ENCODE results near the gene CAMK2B. TPM values are rescaled to one million over a fixed set of nuclear protein-coding genes. Genes with fewer than 3 reads are reported as not detected.

CAMK2B gene
- polyA plus RNA-seq, 3 donors: 0.13 TPM; not detected in 2

GRCh38 chr7:44235582-44236332 lies 89.6 kb downstream of the CAMK2B start:
- Histone ChIP-seq H3K4me1 (ENCODE audit: control insufficient read depth in 1 of 2, insufficient read depth in 2 of 2, low read length in 2 of 2) (no peaks in the 10 kb centered on the region), H4K20me1 (ENCODE audit: insufficient read depth, low read length) (no peaks in the 10 kb centered on the region), H3K9me3 (replicated peaks in 1 of 2; ENCODE audit: control insufficient read depth in 1 of 2, insufficient read depth in 1 of 2, low read length in 2 of 2) (no peaks in the 10 kb centered on the region), H2AFZ (ENCODE audit: insufficient read depth, low read depth, low read length, poor library complexity, severe bottlenecking) (no peak overlapping the region), H3K4me2 (replicated peaks; ENCODE audit: extremely low read depth, low read length, poor library complexity, severe bottlenecking) (no peak overlapping the region), H3K36me3 (replicated peaks in 1 of 2; ENCODE audit: control insufficient read depth in 1 of 2, insufficient read depth in 2 of 2, low read length in 2 of 2) (no peaks in the 10 kb centered on the region), H3K79me2 (ENCODE audit: insufficient read depth, low read length) (no peaks in the 10 kb centered on the region), H3K4me3 (replicated peaks in 1 of 3; ENCODE audit: low read depth in 2 of 3, low read length in 3 of 3) (no peak overlapping the region), H3K27me3 (ENCODE audit: control insufficient read depth in 2 of 2, insufficient read depth in 2 of 2, low read length in 2 of 2) (no peaks in the 10 kb centered on the region), H3K9ac (ENCODE audit: insufficient read depth, low read length, poor library complexity, severe bottlenecking) (no peak overlapping the region), H3K27ac (ENCODE audit: low read depth in 1 of 2, low read length in 2 of 2) (no peak overlapping the region)
- 85% methylated on average over 20 of the region's 22 CpGs for WGBS (ENCODE audit: insufficient coverage)
- DNase-seq: no peak
- peak overlapping the region in 1 of 7 donors; percentile 55 for H3K27ac Mint-ChIP-seq
- no peaks in the 10 kb centered on the region for H3K36me3 Mint-ChIP-seq
- H3K27me3 Mint-ChIP-seq (ENCODE audit: low read depth in 3 of 3): peaks cover 0 to 3% (median 2%) of the 10 kb centered on the region in 3 donors
- TF ChIP-seq CTCF (IDR thresholded peaks at IDR 0.05): no peak
- peaks cover 2% of the 10 kb centered on the region for H3K4me1 Mint-ChIP-seq
- no peak overlapping the region for H3K4me3 Mint-ChIP-seq
- H3K9me3 Mint-ChIP-seq: no peaks in the 10 kb centered on the region
- intact Hi-C loops (cut with micrococcal nuclease): loop anchor here in 1 of 2 donors (5.0 kb wide), 1 partner anchor 242 kb away; no protein-coding TSS in a partner anchor

GRCh38 chr7:44235066-44235465 lies 90.3 kb downstream of the CAMK2B start:
- intact Hi-C loops (cut with micrococcal nuclease): loop anchor here in 1 of 2 donors (5.0 kb wide), 1 partner anchor 242 kb away; no protein-coding TSS in a partner anchor
- no peak for TF ChIP-seq CTCF (IDR thresholded peaks at IDR 0.05)
- Histone ChIP-seq H3K4me2 (replicated peaks; ENCODE audit: extremely low read depth, low read length, poor library complexity, severe bottlenecking) (no peak overlapping the region), H3K36me3 (replicated peaks in 1 of 2; ENCODE audit: control insufficient read depth in 1 of 2, insufficient read depth in 2 of 2, low read length in 2 of 2) (no peaks in the 10 kb centered on the region), H3K4me3 (replicated peaks in 1 of 3; ENCODE audit: low read depth in 2 of 3, low read length in 3 of 3) (no peak overlapping the region), H3K27me3 (ENCODE audit: control insufficient read depth in 2 of 2, insufficient read depth in 2 of 2, low read length in 2 of 2) (no peaks in the 10 kb centered on the region), H3K27ac (ENCODE audit: low read depth in 1 of 2, low read length in 2 of 2) (no peak overlapping the region), H3K9ac (ENCODE audit: insufficient read depth, low read length, poor library complexity, severe bottlenecking) (no peak overlapping the region), H3K4me1 (ENCODE audit: control insufficient read depth in 1 of 2, insufficient read depth in 2 of 2, low read length in 2 of 2) (no peaks in the 10 kb centered on the region), H2AFZ (ENCODE audit: insufficient read depth, low read depth, low read length, poor library complexity, severe bottlenecking) (no peak overlapping the region), H3K79me2 (ENCODE audit: insufficient read depth, low read length) (no peaks in the 10 kb centered on the region), H4K20me1 (ENCODE audit: insufficient read depth, low read length) (no peaks in the 10 kb centered on the region), H3K9me3 (replicated peaks in 1 of 2; ENCODE audit: control insufficient read depth in 1 of 2, insufficient read depth in 1 of 2, low read length in 2 of 2) (no peaks in the 10 kb centered on the region)
- Mint-ChIP-seq H3K4me1 (peaks cover 2% of the 10 kb centered on the region), H3K9me3 (no peaks in the 10 kb centered on the region), H3K27ac (no peak overlapping the region), H3K27me3 (ENCODE audit: low read depth in 3 of 3) (peaks cover 0 to 3% (median 2%) of the 10 kb centered on the region in 3 donors), H3K36me3 (no peaks in the 10 kb centered on the region), H3K4me3 (no peak overlapping the region)
- DNase-seq: no peak
- WGBS (ENCODE audit: insufficient coverage): 100% methylated on average over 4 of the region's 8 CpGs

Measured in CD14-positive monocyte (primary cell).